GM12874 (cell line): ENCODE results near the gene HSDL1.

Source experiments
- TF ChIP-seq, protein P1 (sequence below): IDR thresholded peaks from 2 replicates; pipeline ENCODE4 v1.5.1; 2011; ENCODE audit warnings: low read depth, mild to moderate bottlenecking, control low read depth, low read length, moderate library complexity; ENCODE audit not compliant: insufficient read depth

The HSDL1 gene

DNA sequence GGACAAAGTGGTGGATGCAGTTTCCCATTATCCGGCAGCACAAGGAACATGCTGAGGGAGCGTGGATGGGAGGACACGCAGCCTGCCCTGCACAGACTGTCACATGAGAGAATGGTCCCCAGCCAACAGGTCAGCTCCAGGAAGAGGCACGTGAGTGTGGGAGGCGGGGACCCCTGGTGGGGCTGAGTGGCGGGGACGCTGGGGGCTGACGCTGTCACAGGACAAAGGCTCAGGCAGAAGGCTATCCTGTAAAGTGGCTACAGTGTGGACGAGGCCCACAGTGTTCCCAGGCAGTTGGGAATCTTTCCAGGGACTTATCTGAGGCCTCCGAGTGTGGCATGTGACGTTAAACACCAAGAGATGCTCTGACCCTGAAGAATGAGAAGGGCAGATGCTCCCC is 58.6 kb downstream of the HSDL1 start:
- TF ChIP-seq, protein P1, sequence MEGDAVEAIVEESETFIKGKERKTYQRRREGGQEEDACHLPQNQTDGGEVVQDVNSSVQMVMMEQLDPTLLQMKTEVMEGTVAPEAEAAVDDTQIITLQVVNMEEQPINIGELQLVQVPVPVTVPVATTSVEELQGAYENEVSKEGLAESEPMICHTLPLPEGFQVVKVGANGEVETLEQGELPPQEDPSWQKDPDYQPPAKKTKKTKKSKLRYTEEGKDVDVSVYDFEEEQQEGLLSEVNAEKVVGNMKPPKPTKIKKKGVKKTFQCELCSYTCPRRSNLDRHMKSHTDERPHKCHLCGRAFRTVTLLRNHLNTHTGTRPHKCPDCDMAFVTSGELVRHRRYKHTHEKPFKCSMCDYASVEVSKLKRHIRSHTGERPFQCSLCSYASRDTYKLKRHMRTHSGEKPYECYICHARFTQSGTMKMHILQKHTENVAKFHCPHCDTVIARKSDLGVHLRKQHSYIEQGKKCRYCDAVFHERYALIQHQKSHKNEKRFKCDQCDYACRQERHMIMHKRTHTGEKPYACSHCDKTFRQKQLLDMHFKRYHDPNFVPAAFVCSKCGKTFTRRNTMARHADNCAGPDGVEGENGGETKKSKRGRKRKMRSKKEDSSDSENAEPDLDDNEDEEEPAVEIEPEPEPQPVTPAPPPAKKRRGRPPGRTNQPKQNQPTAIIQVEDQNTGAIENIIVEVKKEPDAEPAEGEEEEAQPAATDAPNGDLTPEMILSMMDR: no peak

- TF ChIP-seq, protein P1: no peak
These were observed 59.2 kb downstream of the HSDL1 start for GRCh38 chr16:84085773-84086172.

DNA sequence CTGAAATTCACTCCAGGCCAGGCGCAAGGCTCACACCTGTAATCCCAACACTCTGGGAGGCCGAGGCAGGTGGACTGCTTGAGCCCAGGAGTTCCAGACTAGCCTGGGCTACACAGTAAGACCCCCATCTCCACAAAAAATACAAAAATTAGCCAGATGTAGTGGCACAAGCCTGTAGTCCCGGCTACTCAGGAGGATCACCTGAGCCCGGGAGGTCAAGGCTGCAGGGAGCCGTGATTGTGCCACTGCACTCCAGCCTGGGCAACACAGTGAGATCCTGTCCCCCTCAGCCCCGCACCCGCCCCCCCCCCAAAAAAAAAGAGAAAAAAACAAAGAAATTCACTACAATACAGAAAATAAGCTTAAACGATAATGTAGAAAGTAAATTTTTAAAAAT is 59.7 kb downstream of the HSDL1 start:
- TF ChIP-seq, protein P1: no peak

DNA sequence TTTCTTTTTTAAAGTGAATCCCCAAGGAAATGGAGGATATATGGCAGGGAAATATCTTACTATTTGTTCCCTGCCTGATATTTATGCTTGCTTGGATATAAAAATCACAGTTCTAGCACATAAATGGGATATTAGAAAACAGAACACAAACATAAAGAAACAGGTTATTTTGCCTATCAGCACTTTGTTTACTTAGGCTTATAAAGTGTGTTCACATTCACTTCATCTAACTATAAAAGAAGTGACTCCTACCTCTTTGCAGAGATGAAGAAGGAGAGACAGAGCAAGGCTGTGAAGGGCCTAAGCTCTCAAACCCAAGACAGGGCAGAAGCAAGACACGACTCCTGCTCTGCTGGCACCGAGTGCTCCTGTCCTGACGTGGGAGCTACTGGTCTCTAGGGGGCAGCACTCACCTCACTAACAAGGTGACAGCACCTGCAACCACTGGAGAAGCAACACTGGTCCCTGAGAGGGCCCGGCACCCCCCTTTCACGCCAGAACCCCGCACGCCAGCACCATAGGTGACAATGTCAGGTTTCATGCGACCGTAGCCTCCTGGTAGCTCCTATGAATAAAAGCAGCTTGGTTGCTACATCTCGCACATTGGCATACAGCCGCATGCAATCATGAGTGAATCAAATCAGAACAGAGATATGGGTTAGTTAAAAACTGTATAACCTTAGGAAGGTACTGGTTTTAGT is 60.3 kb downstream of the HSDL1 start:
- TF ChIP-seq, protein P1: peak; percentile 86

- TF ChIP-seq, protein P1: no peak
These were observed 62.0 kb downstream of the HSDL1 start for GRCh38 chr16:84082835-84083569.

GRCh38 chr16:84082110-84082509 is 62.9 kb downstream of the HSDL1 start:
- TF ChIP-seq, protein P1: no peak

GRCh38 chr16:84081446-84081989 is 63.5 kb downstream of the HSDL1 start:
- TF ChIP-seq, protein P1: no peak
